CD4-positive, alpha-beta T cell treated with Interleukin-21 for 1 hour (primary cell): Measurements from ENCODE around the gene KAT2A.

Experiments used
- DNase-seq: peaks from one replicate; pipeline ENCODE4 v3.0.0-alpha.2; 2020

KAT2A gene

GRCh38 chr17:42112552-42113176 is 8.5 kb downstream of the KAT2A start, which contains the start of gene DHX58:
Gene DHX58 (minus strand): TSS chr17:42112714. CDS start chr17:42111892, 822 bp downstream.
- peak; percentile 89 for DNase-seq

GRCh38 chr17:42111871-42112551 is 9.2 kb downstream of the KAT2A start:
- DNase-seq = peak; percentile 38

GRCh38 chr17:42111265-42111636 is 9.9 kb downstream of the KAT2A start:
- DNase-seq = no peak

- DNase-seq = no peak
These were observed 10.6 kb downstream of the KAT2A start for GRCh38 chr17:42110301-42111264.

- no peak for DNase-seq
These were observed 12.1 kb downstream of the KAT2A start for GRCh38 chr17:42109086-42109485.

GRCh38 chr17:42107597-42108576 is 13.3 kb downstream of the KAT2A start:
- DNase-seq = peak; percentile 90

GRCh38 chr17:42107124-42107523 is 14.0 kb downstream of the KAT2A start:
- no peak for DNase-seq

GRCh38 chr17:42106009-42106408 is 15.2 kb downstream of the KAT2A start:
- no peak for DNase-seq

GRCh38 chr17:42104264-42104663 is 16.9 kb downstream of the KAT2A start:
- no peak for DNase-seq

- DNase-seq = no peak
These were observed 17.8 kb downstream of the KAT2A start for GRCh38 chr17:42103221-42103954.

GRCh38 chr17:42101513-42102292 is 19.5 kb downstream of the KAT2A start:
- peak; percentile 60 for DNase-seq

GRCh38 chr17:42098730-42099399 is 22.3 kb downstream of the KAT2A start:
- no peak for DNase-seq

GRCh38 chr17:42097691-42098631 is 23.2 kb downstream of the KAT2A start, which contains the start of gene ZNF385C:
Gene ZNF385C (minus strand): TSS chr17:42098473. CDS start chr17:42063056, 35,417 bp downstream.
- DNase-seq = peak; percentile 53

GRCh38 chr17:42096360-42097111 is 24.6 kb downstream of the KAT2A start:
- DNase-seq = no peak

GRCh38 chr17:42094375-42095069 is 26.6 kb downstream of the KAT2A start:
- DNase-seq = no peak

GRCh38 chr17:42092939-42093338 is 28.2 kb downstream of the KAT2A start:
- no peak for DNase-seq
